GM12878 (cell line): ENCODE measurements around the gene FOXD1. TPM values are rescaled to one million over a fixed set of nuclear protein-coding genes. Genes with fewer than 3 reads are reported as not detected.

Source experiments
- ATAC-seq: fragments of 200-7000 bp; cut with Tn5 transposase; 3 replicates; pipeline ENCODE4 v1.9.1; 2020; ENCODE audit warnings: mild to moderate bottlenecking, moderate library complexity
- BruUV-seq: library from RNA; stranded (reverse); fragments of 400-500 nt; replicated peaks from 2 replicates; lab custom pipeline; 2021; lab: Mats Ljungman, UMichigan
- CTCF ChIA-PET: fragments of 300-600 bp; sonication (Branson Sonifier 250); formaldehyde crosslinking; extraction: SDS; loops from one replicate; lab custom pipeline; 2021; ENCODE audit warnings: inconsistent platforms; lab: Yijun Ruan, JAX
- POLR2A ChIA-PET: fragments of 350-600 bp; formaldehyde crosslinking; extraction: SDS; loops from one replicate; lab custom pipeline; 2021; ENCODE audit warnings: inconsistent platforms; lab: Charles Lee
- RAD21 ChIA-PET: fragments of 300-600 bp; sonication (Branson Sonifier 250); formaldehyde crosslinking; loops from one replicate; lab custom pipeline; 2023; ENCODE audit warnings: antibody characterized with exemption; ENCODE audit not compliant: unreplicated experiment; lab: Charles Lee
- SMC1A ChIA-PET: fragments of 300-600 bp; sonication (Branson Sonifier 250); formaldehyde crosslinking; loops from one replicate; lab custom pipeline; 2023; ENCODE audit not compliant: unreplicated experiment, uncharacterized antibody; lab: Charles Lee
- DNase-seq: peaks from one replicate; pipeline ENCODE4 v3.0.0-alpha.2; 2011; ENCODE audit warnings: low read depth, low spot score
- FAIRE-seq: peaks from 3 replicates; lab custom pipeline; 2011; peaks lifted over from hg19 to GRCh38; lab: Jason Lieb, UNC
- H2AFZ ChIP-seq: 2 replicates; pipeline ENCODE4 v1.6.0; 2011; ENCODE audit warnings: low read depth, low read length, control low read depth; ENCODE audit not compliant: control insufficient read depth
- H3K27ac ChIP-seq: 2 replicates; pipeline ENCODE4 v1.5.1; 2011; ENCODE audit warnings: control low read depth; ENCODE audit not compliant: control insufficient read depth, insufficient read depth
- H3K27me3 ChIP-seq, 2 experiments: replicated peaks in 1 of 2; 2 replicates each; pipeline versions ENCODE4 v1.6.0 to v1.6.1; 2011; ENCODE audit warnings: low read length in 1 of 2; ENCODE audit not compliant: control insufficient read depth in 2 of 2, insufficient read depth in 2 of 2
- H3K36me3 ChIP-seq, 2 experiments: 2 replicates each; pipeline ENCODE4 v1.5.1; 2011; ENCODE audit warnings: low read length in 1 of 2; ENCODE audit not compliant: control insufficient read depth in 2 of 2, insufficient read depth in 2 of 2
- H3K4me1 ChIP-seq: 2 replicates; pipeline ENCODE4 v1.6.1; 2011; ENCODE audit warnings: mild to moderate bottlenecking, low read length, moderate library complexity, mixed read lengths; ENCODE audit not compliant: control insufficient read depth, insufficient read depth
- H3K4me2 ChIP-seq: 2 replicates; pipeline ENCODE4 v1.6.0; 2011; ENCODE audit warnings: control low read depth; ENCODE audit not compliant: control insufficient read depth, insufficient read depth
- H3K4me3 ChIP-seq: fragments of 200-600 bp; sonication (generic); 2 replicates; pipeline ENCODE4 v1.5.1; 2016
- H3K79me2 ChIP-seq: 2 replicates; pipeline ENCODE4 v1.6.0; 2011; ENCODE audit warnings: low read length; ENCODE audit not compliant: control insufficient read depth, insufficient read depth
- H3K9ac ChIP-seq: 2 replicates; pipeline ENCODE4 v1.8.0; 2011; ENCODE audit warnings: low read length, control low read depth, mixed read lengths; ENCODE audit not compliant: control insufficient read depth, insufficient read depth
- H3K9me3 ChIP-seq: replicated peaks from 3 replicates; pipeline ENCODE4 v1.5.1; 2011; ENCODE audit warnings: mild to moderate bottlenecking, low read length; ENCODE audit not compliant: control insufficient read depth, insufficient read depth
- H4K20me1 ChIP-seq: 2 replicates; pipeline ENCODE4 v1.6.0; 2011; ENCODE audit not compliant: control insufficient read depth, insufficient read depth
- BCL3 ChIP-seq: IDR thresholded peaks from 2 replicates; pipeline ENCODE4 v1.6.1; 2011; ENCODE audit warnings: borderline replicate concordance, low read depth, mild to moderate bottlenecking, moderate library complexity, low read length; ENCODE audit not compliant: insufficient read depth, poor library complexity, severe bottlenecking
- EED ChIP-seq: sonication (generic); IDR thresholded peaks from 2 replicates; pipeline ENCODE4 v1.6.1; 2016; ENCODE audit warnings: antibody characterized with exemption, low read depth
- FOS ChIP-seq: IDR thresholded peaks from 3 replicates; pipeline ENCODE4 v1.6.1; 2011; ENCODE audit warnings: borderline replicate concordance; ENCODE audit not compliant: insufficient read length; ENCODE audit errors: extremely low read depth
- FOXM1 ChIP-seq: IDR thresholded peaks from 2 replicates; pipeline ENCODE4 v1.6.1; 2012; ENCODE audit warnings: low read depth, mild to moderate bottlenecking, inconsistent platforms, low read length, moderate library complexity
- GABPA ChIP-seq: IDR thresholded peaks from 2 replicates; pipeline ENCODE4 v1.6.1; 2014; ENCODE audit warnings: antibody characterized with exemption, low read depth, mild to moderate bottlenecking, inconsistent platforms
- GATAD2B ChIP-seq: fragments of 450-650 bp; conservative IDR thresholded peaks from 2 replicates; pipeline ENCODE4 v1.6.1; 2017; ENCODE audit warnings: low read depth, mild to moderate bottlenecking, moderate library complexity
- HSF1 ChIP-seq: fragments of 150-350 bp; IDR thresholded peaks from 2 replicates; pipeline ENCODE4 v1.6.1; 2014; ENCODE audit warnings: mild to moderate bottlenecking, low read depth, low read length
- MYB ChIP-seq: fragments of 150-350 bp; IDR thresholded peaks from 2 replicates; pipeline ENCODE4 v1.6.1; 2014; ENCODE audit warnings: mild to moderate bottlenecking, low read depth, low read length, borderline replicate concordance
- NR2C2 ChIP-seq: IDR thresholded peaks from 2 replicates; pipeline ENCODE4 v1.6.1; 2011; ENCODE audit warnings: borderline replicate concordance, low read depth; ENCODE audit not compliant: control insufficient read depth, insufficient read length
- PAX5 ChIP-seq: IDR thresholded peaks from 2 replicates; pipeline ENCODE4 v1.6.1; 2011; ENCODE audit warnings: low read depth, low read length, borderline replicate concordance
- PAX8 ChIP-seq: fragments of 450-650 bp; IDR thresholded peaks from 2 replicates; pipeline ENCODE4 v1.6.1; 2017; ENCODE audit warnings: mild to moderate bottlenecking, moderate library complexity
- POLR2A ChIP-seq: IDR thresholded peaks from 2 replicates; pipeline ENCODE4 v1.6.1; 2011; ENCODE audit warnings: low read depth, mild to moderate bottlenecking, low read length
- PRDM15 ChIP-seq: fragments of 450-650 bp; formaldehyde crosslinking; IDR thresholded peaks from 2 replicates; pipeline ENCODE4 v1.4.0; 2020; ENCODE audit warnings: mild to moderate bottlenecking, moderate library complexity
- RELA ChIP-seq: fragments of 450-650 bp; IDR thresholded peaks from 2 replicates; pipeline ENCODE4 v1.8.0; 2014; ENCODE audit warnings: borderline replicate concordance; ENCODE audit not compliant: partially characterized antibody
- RUNX3 ChIP-seq: IDR thresholded peaks from 2 replicates; pipeline ENCODE4 v1.6.1; 2012; ENCODE audit warnings: low read length, inconsistent platforms
- SMAD5 ChIP-seq: IDR thresholded peaks from 2 replicates; pipeline ENCODE4 v1.6.1; 2016; ENCODE audit warnings: antibody characterized with exemption, low read depth
- SREBF2 ChIP-seq: IDR thresholded peaks from 2 replicates; pipeline ENCODE4 v1.6.1; 2012; ENCODE audit warnings: mild to moderate bottlenecking, low read length
- SUZ12 ChIP-seq: fragments of 200-600 bp; sonication (generic); IDR thresholded peaks from one replicate; pipeline ENCODE4 v1.6.1; 2018; ENCODE audit warnings: antibody characterized with exemption, mild to moderate bottlenecking; ENCODE audit not compliant: unreplicated experiment
- ZNF24 ChIP-seq: fragments of 450-650 bp; IDR thresholded peaks from 2 replicates; pipeline ENCODE4 v1.6.1; 2017; ENCODE audit warnings: antibody characterized with exemption, mild to moderate bottlenecking
- WGBS: methylation state at CpG from one replicate; pipeline ENCODE4 v1.1.6; 2016; ENCODE audit warnings: low lambda C conversion rate; ENCODE audit not compliant: insufficient replicate concordance, insufficient coverage; ENCODE audit errors: missing lambda C conversion rate; 5-methylcytosine and 5-hydroxymethylcytosine counted together
- in situ Hi-C: fragments of 300-500 bp; cut with MboI; formaldehyde crosslinking; loops from 9 replicates; pipeline ENCODE4 v1.14.3; 2018; ENCODE audit warnings: mixed read lengths
- intact Hi-C: fragments of 100-400 bp; cut with micrococcal nuclease; formaldehyde crosslinking; loops from one replicate; pipeline ENCODE4 v1.14.2; 2022; ENCODE audit not compliant: unreplicated experiment
- polyA plus RNA-seq, 11 experiments: library from polyadenylated mRNA; depleted of rRNA in 4 of 11; unstranded in 6 of 11; stranded (reverse) in 5 of 11; fragments of >200 nt; fragmentation: Nextera tagmentation in 4 of 11; fragmentation: Illumina TruSeq in 1 of 11; extraction: Ambion mirVana in 4 of 11; extraction: Trizol in 1 of 11; gene quantifications; 1 replicate in 1 of 11; 2 replicates in 10 of 11; pipeline versions ENCODE4 v1.2.1 to v1.2.3, GENCODE V29; 2011 to 2016; ENCODE audit warnings: inconsistent platforms in 2 of 11, missing spikeins in 2 of 11, low read depth in 1 of 11
- total RNA-seq, 4 experiments: library from RNA; depleted of rRNA in 3 of 4; stranded (reverse); fragments of >200 nt in 3 of 4; fragmentation: Illumina TruSeq in 1 of 4; extraction: Trizol in 1 of 4; gene quantifications; 2 replicates each; pipeline versions ENCODE4 v1.2.1 to v1.2.3, GENCODE V29; 2013 to 2021

FOXD1 gene
- total and polyA plus RNA-seq, 10 of the 15 experiments (the other 5 are each of a cell fraction or from before 2014, with no cell fraction given): not detected

- TF ChIP-seq PRDM15 (CRISPR knock-in tag): no peak
- TF ChIP-seq PAX5: no peak
- TF ChIP-seq RUNX3: no peak
- TF ChIP-seq NR2C2: no peak
- no peak for TF ChIP-seq FOS
- no peak for TF ChIP-seq ZNF24
- no peak for TF ChIP-seq RELA
- no peak for TF ChIP-seq EED
- TF ChIP-seq POLR2A: no peak
- TF ChIP-seq SMAD5: no peak
- TF ChIP-seq PAX8: no peak
- TF ChIP-seq SUZ12: no peak
Measured at GRCh38 chr5:73419117-73419464, 29.5 kb downstream of the FOXD1 start (continued).

- no peak for FAIRE-seq
- TF ChIP-seq GATAD2B (no peak), MYB (no peak), BCL3 (no peak), HSF1 (no peak), FOXM1 (no peak), SREBF2 (no peak), GABPA (no peak)
- TF ChIP-seq, all 136 proteins: peak for 0
- ChIA-PET SMC1A (interaction anchor here (1.2 kb wide), 1 partner anchor 9 kb away, joined by 3 read pairs; no protein-coding TSS in a partner anchor), RAD21 (no interaction called here), POLR2A (no interaction called here), CTCF (interaction anchor here (0.8 to 2.2 kb wide), 3 partner anchors 8 to 36 kb away, joined by 3 to 8 read pairs (median 4); no protein-coding TSS in a partner anchor)
- intact Hi-C loops (no loop called here), in situ Hi-C loops (no loop called here)
- Histone ChIP-seq H3K4me3 (no peak overlapping the region), H3K4me2 (no peak overlapping the region), H3K27me3 (peaks cover 15 to 28% of the 10 kb centered on the region in 2 experiments), H3K36me3 (no peaks in the 10 kb centered on the region), H3K9me3 (peaks cover 2% of the 10 kb centered on the region; the same call in 1 of the 3 replicates), H3K9ac (no peak overlapping the region), H3K79me2 (no peaks in the 10 kb centered on the region), H2AFZ (no peak overlapping the region), H3K4me1 (no peaks in the 10 kb centered on the region), H3K27ac (no peak overlapping the region), H4K20me1 (no peaks in the 10 kb centered on the region)
- no peak for DNase-seq
- ATAC-seq: no peak
- 36% methylated on average over 6 of the region's 6 CpGs for WGBS
- no TSS peak for BruUV-seq
Measured at GRCh38 chr5:73418244-73418691, 30.3 kb downstream of the FOXD1 start.
